ENCODE measurements around the gene HKDC1. TPM values are rescaled to one million over a fixed set of nuclear protein-coding genes. Genes with fewer than 3 reads are reported as not detected.
"Not testable (repeated sequence)": the region's sequence is repeated elsewhere in the genome, so short reads cannot be mapped to it uniquely, and the experiment has no call there.

The HKDC1 gene
- total RNA-seq, 1 experiment from 2014 or later: 0.69 TPM

DNA sequence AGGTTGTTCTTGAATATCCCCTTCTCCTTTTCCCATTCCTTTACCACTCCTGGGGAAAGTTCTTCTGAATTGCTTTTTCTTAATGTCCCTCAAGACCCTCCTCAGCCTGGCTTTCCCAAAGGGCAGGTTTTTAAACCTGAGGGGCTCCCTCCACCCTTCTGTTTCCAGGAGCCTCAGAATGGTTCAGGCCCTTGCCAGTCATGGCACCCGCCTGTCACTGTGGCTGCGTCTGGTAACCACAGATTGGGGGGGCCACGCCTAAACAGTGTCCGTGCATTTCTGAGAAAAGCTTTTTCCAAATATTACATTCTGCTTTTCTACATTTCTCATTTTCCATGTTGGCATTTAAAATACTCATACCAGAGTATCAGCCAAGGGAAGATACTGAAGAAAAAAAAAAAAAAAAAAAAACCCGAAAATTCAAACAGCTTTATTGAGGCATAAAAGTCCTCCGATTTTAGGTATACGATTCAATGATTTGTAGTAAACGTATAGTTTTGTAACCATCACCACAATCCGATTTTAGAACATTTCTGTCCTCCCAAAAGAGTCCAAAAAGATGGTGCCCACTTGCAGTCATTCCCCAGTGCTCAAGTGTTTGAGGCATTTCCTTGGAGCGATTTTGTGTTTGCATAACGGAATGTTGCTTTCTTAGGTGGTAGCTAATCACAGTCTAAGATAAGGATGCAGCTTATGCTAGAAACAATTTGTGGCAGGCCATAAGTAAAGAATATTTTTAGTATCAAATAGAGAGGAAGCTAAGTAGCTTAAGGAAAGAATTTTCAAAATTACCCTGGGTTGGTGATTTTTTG, 22.1 kb downstream of the HKDC1 start:
- no peak for DNase-seq (ENCODE audit: low read depth)

DNA sequence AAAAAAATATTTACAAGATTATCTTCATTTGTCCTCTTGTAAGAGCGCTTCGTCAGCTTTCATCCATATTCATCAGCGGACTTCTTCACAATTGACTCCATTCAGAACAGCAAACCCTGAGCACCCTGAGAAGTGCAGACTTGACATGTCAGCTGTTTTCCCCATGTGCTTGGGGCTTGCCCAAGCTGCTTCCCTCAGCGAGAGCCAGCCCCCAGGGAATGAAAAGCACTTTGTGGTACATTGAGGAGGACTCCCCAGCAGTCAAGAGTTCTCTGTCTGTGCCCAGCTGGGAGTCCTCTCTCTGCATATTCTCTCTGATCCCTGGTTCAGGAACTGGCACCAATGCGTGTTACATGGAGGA, 22.7 kb downstream of the HKDC1 start:
- DNase-seq (ENCODE audit: low read depth): no peak

DNA sequence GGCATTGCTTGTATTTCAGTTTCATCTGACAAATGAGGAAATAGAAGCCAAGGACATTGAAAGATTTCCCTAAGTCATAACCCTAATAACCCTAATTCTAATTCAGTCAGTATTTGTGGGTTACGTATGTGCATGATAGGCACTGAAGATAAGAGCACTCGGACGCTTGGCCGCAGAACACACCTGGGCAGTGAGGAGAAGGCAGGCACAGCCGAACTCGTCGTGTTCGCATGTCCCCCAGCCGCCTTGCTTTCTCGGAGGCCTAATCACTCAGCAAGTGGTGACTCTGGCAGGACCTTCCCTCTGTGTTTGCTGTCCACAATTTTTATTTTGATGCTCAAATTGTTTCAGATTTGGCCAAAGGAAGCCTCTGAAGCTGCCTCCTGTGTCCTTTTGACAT, 23.7 kb downstream of the HKDC1 start:
- DNase-seq (ENCODE audit: low read depth): no peak

DNA sequence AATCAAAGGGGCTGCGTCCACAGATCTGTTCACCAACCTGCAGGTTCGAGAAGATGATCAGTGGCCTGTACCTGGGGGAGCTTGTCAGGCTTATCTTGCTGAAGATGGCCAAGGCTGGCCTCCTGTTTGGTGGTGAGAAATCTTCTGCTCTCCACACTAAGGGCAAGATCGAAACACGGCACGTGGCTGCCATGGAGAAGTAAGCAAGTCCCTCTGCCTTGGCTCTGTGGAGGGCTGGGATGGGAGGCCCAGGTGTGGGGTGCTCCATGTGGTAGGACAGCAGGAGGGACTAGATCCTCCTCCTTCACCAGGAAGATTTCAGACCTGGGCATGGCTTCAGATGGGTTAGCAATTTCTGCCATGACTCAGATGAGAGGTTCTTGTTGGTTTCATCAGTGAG, 25.9 kb downstream of the HKDC1 start:
- DNase-seq (ENCODE audit: low read depth): no peak

DNA sequence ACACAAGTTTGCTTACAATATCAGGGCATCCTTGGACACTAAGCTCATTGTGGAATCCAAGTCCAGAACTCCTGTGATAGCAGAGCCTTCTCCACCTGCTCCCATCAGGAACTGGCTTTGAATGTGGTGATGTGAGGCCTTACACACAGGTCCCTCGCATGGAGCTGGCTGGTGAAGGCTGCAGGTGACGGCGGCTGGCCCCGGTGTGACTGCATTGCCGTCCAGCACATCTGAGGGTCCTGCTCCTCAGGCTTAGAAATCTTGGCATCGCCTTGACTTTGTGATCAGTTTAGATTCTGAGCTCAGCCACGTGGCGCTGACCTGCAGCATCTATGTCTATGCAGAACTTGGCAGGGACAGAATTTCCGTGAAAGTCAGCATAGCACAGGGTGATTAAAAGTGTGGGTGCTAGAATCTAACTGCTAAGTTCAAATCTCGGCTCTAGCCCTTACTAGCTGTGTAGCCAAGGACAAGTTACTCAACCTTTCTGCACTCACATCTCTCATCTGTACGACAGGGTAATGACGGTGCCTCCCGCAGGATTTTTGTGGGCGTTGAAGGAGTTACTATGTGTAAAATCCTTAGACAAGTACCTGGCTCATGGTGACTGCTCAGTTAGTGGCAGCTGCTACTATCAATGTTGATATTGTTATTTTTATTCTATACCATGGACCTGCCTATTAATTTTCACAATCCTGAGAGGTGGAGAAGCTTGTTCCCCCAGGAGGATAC, 26.6 kb downstream of the HKDC1 start:
- no peak for DNase-seq (ENCODE audit: low read depth)

DNA sequence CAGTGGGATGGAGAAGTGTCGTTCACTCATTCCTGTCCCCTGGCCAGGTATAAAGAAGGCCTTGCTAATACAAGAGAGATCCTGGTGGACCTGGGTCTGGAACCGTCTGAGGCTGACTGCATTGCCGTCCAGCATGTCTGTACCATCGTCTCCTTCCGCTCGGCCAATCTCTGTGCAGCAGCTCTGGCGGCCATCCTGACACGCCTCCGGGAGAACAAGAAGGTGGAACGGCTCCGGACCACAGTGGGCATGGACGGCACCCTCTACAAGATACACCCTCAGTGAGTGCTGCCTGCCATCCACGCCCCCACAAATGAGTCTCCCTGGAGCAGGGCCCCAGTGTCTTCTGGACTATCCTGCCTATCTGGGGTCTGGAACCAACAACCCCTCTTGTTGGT, 27.2 kb downstream of the HKDC1 start:
- DNase-seq (ENCODE audit: low read depth): no peak

DNA sequence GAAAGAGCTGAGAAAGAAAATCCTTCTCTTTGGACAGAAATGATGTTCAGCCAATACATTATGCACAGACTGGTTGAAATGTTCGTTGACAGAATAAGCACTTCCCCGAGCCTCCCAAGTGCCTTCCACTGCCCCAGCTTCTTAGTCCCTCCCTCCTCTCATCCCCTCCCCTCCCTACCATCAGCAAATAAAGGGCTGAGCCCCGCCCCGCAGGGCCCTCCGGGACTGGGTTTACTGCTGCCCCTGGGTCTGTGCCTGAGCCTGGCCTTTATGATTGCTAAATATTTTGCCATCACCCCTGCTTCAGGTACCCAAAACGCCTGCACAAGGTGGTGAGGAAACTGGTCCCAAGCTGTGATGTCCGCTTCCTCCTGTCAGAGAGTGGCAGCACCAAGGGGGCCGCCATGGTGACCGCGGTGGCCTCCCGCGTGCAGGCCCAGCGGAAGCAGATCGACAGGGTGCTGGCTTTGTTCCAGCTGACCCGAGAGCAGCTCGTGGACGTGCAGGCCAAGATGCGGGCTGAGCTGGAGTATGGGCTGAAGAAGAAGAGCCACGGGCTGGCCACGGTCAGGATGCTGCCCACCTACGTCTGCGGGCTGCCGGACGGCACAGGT, 28.1 kb downstream of the HKDC1 start:
- DNase-seq (ENCODE audit: low read depth): no peak

DNA sequence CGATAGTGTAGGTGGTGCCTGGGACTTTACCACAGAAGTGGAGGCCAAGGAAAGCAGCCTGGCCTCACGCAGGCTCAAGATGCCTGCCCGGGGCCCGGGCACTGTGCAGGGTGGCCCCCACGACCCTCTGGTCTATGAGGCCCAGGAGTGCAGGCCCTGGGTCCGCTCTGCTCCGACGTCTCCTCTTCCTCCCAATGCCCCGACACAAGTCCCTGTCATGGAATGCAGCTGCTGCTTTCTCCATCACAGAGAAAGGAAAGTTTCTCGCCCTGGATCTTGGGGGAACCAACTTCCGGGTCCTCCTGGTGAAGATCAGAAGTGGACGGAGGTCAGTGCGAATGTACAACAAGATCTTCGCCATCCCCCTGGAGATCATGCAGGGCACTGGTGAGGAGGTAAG, 29.9 kb downstream of the HKDC1 start:
- no peak for DNase-seq (ENCODE audit: low read depth)

DNA sequence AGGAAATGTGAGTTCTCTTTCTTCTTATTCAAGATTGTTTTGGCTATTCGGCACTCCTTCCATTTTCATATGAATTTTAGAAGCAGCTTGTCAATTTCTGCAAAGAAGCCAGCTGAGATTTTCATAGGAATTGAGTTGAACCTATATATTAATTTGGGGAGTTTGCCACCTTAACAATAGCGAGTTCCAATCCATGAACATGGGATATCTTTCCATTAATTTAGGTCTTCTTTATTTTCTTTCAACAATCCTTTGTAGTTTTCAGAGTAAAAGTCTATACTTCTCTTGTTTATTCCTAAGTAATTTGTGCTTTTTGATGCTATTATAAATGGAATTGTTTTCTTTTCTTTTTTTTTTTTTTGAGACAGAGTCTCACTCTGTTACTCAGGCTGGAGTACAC, 31.3 kb downstream of the HKDC1 start:
- not testable (repeated sequence) for DNase-seq (ENCODE audit: low read depth)

DNA sequence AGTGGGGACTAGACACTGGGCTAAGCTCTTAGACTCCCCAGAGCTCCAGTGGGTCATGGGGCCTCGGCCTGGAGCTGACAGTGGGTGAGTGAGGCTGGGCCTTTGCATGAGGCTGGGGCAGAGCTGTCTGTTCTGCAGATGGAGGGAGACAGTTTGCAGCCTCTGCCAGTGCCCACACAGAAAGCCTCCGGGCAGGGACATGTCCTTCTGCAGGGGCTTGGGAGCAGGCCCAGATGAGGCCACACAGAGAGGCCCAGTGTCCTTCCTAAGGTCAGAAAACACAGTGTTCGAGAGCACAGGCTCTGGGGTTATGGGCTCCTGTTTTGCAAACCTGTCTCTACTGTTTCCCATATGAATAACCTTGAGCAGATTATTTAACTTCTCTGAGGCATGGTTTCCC, 33.0 kb downstream of the HKDC1 start:
- no peak for DNase-seq (ENCODE audit: low read depth)

DNA sequence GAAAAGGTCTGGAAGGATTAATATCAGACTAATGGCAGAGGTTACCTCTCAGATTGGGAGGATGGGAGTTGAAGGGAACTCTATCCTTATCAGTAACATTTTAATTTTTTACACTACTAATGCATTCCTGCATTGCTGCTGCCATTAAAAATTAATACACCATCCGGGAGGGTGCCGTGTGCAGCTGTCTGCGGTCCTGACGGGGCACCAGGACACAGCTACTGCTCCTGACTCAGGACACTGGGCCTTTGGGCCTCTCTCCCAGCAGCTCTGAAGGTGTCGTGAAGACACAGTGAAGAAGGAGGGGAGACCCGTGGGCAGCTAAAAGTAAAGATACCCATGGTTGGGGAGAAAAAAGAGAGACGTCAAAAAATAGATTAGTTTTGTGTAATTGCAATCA, 34.7 kb downstream of the HKDC1 start:
- DNase-seq (ENCODE audit: low read depth): no peak

DNA sequence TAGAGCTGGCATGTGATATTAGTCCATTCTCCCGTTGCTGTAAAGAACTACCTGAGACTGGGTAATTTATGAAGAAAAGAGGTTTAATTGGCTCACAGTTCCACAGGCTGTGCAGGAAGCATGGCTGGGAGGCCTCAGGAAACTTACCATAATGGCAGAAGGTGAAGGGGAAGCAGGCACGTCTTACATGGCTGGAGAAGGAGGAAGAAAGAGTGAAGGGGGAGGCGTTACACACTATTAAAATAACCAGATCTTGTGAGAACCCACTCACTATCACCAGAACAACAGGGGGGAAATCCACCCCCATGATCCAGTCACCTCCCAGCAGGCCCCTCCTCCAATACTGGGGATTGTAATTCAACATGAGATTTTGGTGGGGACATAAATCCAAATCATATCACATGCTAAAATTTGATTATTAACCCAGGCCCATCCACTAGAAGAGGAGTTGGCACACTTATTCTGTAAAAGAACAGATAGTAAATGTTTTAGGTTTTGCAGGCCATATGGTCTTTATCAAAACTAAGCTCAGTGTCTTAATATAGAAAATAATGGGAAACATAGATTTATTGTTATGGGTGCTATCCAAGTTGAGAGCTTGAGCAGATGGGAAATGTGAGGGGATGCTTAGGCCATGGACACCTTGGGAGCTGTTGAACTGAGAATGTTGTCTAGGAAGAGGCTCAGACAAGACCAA, 39.6 kb downstream of the HKDC1 start:
- no peak for DNase-seq (ENCODE audit: low read depth)

DNA sequence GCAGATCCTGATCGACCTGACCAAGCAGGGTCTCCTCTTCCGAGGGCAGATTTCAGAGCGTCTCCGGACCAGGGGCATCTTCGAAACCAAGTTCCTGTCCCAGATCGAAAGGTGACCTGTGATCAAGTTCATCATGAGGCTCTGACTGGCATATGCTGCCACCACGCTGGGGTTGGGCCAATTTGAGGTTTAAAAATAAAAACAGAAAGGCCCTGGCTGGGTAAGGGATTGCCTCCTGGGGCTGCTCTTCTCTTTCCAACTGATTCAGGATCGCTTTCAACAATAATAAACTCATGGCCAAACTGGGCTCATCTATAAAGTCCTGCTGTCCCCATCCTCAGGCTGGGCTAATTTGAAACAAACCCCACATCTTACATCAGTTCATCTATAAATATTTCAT, 41.1 kb downstream of the HKDC1 start:
- DNase-seq (ENCODE audit: low read depth): no peak

DNA sequence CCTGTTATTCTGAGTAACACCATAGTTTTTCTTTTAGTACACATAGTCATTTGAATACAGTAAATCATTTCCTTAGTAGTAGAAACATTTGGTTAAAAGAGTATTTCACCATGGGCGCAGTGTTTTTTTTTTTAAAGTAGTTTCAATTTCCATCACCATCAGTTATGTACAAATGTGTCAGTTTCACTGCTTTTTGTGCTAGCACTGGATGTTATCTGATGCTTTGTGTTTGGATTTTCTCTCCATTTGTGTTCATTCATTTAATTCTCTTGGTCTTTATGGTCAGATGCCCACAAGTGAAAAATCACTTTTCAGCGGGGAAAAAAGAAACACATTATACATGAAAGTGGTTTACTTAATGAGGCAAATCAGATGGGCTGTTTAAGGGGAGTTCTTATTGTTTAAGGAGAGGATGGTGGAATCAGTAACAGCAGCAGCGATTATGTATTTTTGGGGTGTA, 42.2 kb downstream of the HKDC1 start:
- DNase-seq (ENCODE audit: low read depth): no peak

DNA sequence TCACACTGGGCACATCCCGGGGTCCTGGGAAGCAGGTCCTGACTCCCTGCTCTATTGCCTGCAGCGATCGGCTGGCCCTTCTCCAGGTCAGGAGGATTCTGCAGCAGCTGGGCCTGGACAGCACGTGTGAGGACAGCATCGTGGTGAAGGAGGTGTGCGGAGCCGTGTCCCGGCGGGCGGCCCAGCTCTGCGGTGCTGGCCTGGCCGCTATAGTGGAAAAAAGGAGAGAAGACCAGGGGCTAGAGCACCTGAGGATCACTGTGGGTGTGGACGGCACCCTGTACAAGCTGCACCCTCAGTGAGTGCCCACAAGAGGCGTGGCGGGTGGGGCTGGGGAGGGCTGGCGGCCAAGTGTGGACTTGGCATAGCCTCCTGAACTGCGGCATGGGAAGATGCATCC, 45.4 kb downstream of the HKDC1 start:
- DNase-seq (ENCODE audit: low read depth): no peak

DNA sequence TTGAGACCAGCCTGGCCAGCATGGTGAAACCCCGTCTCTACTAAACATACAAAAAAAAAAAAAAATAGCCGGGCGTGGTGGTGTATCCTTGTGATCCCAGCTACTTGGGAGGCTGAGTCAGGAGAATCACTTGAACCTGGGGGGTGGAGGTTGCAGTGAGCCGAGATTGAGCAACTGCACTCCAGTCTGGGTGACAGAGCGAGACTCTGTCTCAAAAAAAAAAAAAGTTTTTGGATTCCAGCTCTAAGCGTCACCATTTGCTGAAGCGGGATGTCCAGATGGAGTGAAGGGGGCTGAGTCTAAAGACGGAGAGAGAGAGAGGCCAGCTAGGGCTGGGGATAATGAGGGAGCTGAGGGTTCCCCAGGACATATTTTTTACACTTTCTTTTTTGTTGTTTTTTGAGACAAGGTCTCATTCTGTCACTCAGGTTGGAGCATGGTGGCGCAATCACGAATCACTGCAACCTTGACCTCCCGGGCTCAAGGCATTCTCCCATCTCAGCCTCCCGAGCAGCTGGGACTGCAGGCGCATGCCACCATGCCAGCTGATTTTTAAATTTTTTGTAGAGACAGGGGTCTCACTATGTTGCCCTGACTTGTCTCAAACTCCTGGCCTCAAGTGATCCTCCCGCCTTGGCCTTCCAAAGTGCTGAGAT, 48.8 kb downstream of the HKDC1 start:
- DNase-seq (ENCODE audit: low read depth): no peak

DNA sequence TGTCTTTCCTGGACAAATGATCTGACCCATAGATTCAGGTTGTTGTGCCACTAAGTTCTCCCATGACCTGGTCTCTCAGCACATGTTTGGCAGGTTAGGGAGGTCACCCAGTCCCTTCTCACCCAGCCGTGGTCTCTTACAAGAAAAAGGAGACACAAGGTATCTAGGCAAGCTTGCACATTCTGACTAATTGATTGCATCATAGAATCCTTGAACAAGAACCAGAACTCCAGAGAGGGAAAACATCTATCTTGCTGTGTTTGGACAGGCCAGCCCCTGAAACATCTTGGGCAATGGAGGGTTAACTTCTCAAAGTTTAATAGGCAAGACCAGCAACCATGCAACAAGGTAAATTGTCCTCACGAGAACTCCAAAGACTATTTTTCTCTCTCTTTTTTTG, 49.6 kb downstream of the HKDC1 start:
- no peak for DNase-seq (ENCODE audit: low read depth)

DNA sequence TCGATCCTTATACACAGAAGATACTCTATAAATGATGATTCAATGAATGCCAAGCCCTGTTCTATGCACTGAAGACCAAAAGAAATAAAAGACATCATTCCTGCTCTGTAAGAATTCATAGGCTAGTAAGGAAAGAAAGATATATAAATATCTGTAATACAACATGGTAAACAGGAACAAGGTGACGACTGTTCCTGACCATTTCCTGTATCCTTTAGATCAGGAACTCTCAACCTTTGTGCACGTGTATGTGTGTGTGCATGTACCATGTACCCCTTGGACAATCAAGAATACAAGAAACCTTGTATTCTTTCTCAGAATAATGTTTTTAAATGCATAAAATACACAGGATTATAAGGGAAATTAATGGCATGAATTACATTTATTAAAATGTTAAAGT, 50.9 kb downstream of the HKDC1 start:
- no peak for DNase-seq (ENCODE audit: low read depth)

DNA sequence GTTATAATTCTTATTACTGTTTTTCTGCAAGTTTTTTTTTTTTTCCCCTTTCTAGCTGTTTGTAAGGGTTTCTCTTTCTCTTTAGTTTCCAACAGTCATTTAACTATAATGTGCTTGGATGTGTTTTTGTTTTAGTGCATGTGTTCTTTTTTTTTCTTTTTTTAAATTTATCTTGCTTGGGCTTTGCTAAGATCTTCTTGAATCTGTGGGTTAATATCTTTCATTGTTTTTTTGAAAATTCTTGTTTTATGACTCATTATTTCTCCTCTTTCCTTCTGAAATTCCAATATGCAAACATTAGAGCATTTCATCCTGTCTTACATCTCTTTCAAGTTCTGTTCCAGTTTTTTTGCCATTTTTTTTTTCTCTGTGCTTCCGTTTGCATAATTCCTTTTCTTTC, 52.5 kb downstream of the HKDC1 start:
- DNase-seq (ENCODE audit: low read depth): no peak

DNA sequence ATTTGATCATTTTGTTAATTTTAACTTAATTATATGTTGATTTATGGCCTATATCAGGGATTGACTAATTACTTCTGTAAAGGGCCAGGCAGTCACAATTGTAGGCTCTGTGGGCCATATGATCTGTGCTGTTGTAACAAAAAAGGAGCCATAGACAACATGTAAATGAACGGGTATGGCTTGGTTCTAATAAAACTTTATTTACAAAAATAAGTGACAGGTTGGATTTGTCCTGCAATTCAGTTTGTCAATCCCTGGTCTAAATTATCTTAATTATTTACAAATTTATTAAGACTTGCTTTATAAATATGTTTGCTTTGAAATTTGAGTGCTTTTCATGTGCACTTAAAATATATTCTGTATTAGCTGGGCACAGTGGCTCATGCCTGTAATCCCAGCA, 55.3 kb downstream of the HKDC1 start:
- no peak for DNase-seq (ENCODE audit: low read depth)

DNA sequence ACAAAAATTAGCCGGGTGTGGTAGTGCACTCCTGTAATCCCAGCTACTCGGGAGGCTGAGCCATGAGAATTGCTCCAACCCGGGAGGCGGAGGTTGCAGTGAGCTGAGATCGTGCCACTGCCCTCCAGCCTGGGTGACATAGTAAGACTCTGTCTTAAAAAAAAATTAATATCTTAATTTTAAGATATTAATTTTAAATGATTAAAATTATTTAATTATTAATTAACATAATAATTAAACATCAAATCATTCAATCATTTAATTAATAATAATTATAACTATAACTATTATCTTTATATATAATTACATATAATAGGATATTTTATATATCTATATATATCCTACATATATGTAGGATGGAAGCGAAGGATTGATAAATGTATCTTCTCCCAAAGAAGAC, 56.4 kb downstream of the HKDC1 start:
- DNase-seq (ENCODE audit: low read depth): no peak

DNA sequence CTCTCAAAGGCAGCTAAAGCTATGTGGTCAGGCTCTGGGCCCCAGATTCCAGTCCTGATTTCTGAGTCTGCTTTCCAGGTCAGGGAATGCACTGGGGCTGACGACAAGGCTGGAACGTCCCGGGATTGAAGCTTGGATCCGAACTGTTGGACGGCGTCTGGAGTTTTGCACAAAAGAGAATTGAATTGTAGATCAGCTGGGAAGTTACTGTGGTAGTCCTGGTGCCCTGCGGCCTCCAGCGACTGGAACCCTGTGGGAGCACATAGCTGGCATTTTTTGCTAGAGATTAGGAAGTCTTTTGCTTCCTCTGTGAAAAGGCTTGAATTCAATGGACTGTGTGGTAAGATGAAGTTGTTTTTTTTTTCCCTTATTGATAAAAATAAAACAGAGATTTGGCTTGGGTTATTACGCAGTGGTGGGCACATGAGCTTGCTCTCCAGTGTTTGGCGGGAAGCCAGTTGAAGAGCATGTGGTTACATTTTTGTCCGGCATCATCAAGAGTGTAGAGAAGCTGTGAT, 58.4 kb downstream of the HKDC1 start, which contains the start of gene HK1:
Gene HK1 (plus strand): TSS at position 51 of the 518 bp plus-strand sequence.
- no peak for DNase-seq (ENCODE audit: low read depth)

All from Daoy (cell line).